ENCODE measurements around the gene ADAMTS19.
"Not testable (repeated sequence)": the region's sequence is repeated elsewhere in the genome, so short reads cannot be mapped to it uniquely, and the experiment has no call there.

The ADAMTS19 gene

GRCh38 chr5:129459777-129460671, at the start of gene ADAMTS19:
TSS of gene ADAMTS19 (plus strand) at chr5:129460298. CDS start at chr5:129460392, 94 bp downstream.
- no peak for DNase-seq (ENCODE audit: low read depth)

- DNase-seq (ENCODE audit: low read depth) = no peak
Measured at GRCh38 chr5:129410488-129410887, 49.6 kb upstream of the ADAMTS19 start.

GRCh38 chr5:129412721-129413120, 47.4 kb upstream of the ADAMTS19 start:
- no peak for DNase-seq (ENCODE audit: low read depth)

- no peak for DNase-seq (ENCODE audit: low read depth)
Measured at GRCh38 chr5:129413570-129413969, 46.5 kb upstream of the ADAMTS19 start.

GRCh38 chr5:129419292-129419691, 40.8 kb upstream of the ADAMTS19 start:
- no peak for DNase-seq (ENCODE audit: low read depth)

- no peak for DNase-seq (ENCODE audit: low read depth)
Measured at GRCh38 chr5:129425031-129425430, 35.1 kb upstream of the ADAMTS19 start.

GRCh38 chr5:129426071-129426470, 34.0 kb upstream of the ADAMTS19 start:
- DNase-seq (ENCODE audit: low read depth) = no peak

GRCh38 chr5:129428636-129429035, 31.5 kb upstream of the ADAMTS19 start:
- not testable (repeated sequence) for DNase-seq (ENCODE audit: low read depth)

- DNase-seq (ENCODE audit: low read depth) = no peak
Measured at GRCh38 chr5:129431406-129431805, 28.7 kb upstream of the ADAMTS19 start.

GRCh38 chr5:129438322-129438721, 21.8 kb upstream of the ADAMTS19 start:
- no peak for DNase-seq (ENCODE audit: low read depth)

GRCh38 chr5:129440424-129440823, 19.7 kb upstream of the ADAMTS19 start:
- no peak for DNase-seq (ENCODE audit: low read depth)

- DNase-seq (ENCODE audit: low read depth) = no peak
Measured at GRCh38 chr5:129441096-129441495, 19.0 kb upstream of the ADAMTS19 start.

GRCh38 chr5:129445379-129445778, 14.7 kb upstream of the ADAMTS19 start:
- DNase-seq (ENCODE audit: low read depth) = no peak

GRCh38 chr5:129447968-129448367, 12.1 kb upstream of the ADAMTS19 start:
- DNase-seq (ENCODE audit: low read depth) = no peak

- no peak for DNase-seq (ENCODE audit: low read depth)
Measured at GRCh38 chr5:129448654-129449053, 11.4 kb upstream of the ADAMTS19 start.

GRCh38 chr5:129454461-129454860, 5.6 kb upstream of the ADAMTS19 start:
- no peak for DNase-seq (ENCODE audit: low read depth)

- DNase-seq (ENCODE audit: low read depth) = no peak
Measured at GRCh38 chr5:129459450-129459776, 685 bp upstream of the ADAMTS19 start.

- DNase-seq (ENCODE audit: low read depth) = no peak
Measured at GRCh38 chr5:129460672-129460935, 506 bp downstream of the ADAMTS19 start.

- DNase-seq (ENCODE audit: low read depth) = no peak
Measured at GRCh38 chr5:129460936-129461710, 1.0 kb downstream of the ADAMTS19 start.

- DNase-seq (ENCODE audit: low read depth) = no peak
Measured at GRCh38 chr5:129461711-129462332, 1.7 kb downstream of the ADAMTS19 start.

GRCh38 chr5:129465776-129466344, 5.8 kb downstream of the ADAMTS19 start:
- DNase-seq (ENCODE audit: low read depth) = no peak

GRCh38 chr5:129474544-129474943, 14.4 kb downstream of the ADAMTS19 start:
- DNase-seq (ENCODE audit: low read depth) = no peak

- no peak for DNase-seq (ENCODE audit: low read depth)
Measured at GRCh38 chr5:129476751-129477150, 16.7 kb downstream of the ADAMTS19 start.

Data from stimulated activated CD8-positive, alpha-beta memory T cell treated with anti-CD3 and anti-CD28 coated beads, Interleukin-7, amount 100 ng/mL, for 24 hours (primary cell).